Right atrium auricular region (tissue), 2 donors: ENCODE results near the gene HLA-DPB1. TPM values are rescaled to one million over a fixed set of nuclear protein-coding genes. Genes with fewer than 3 reads are reported as not detected.

Source experiments
- DNase-seq: peaks from one replicate; pipeline ENCODE4 v3.0.0-alpha.2; 2019; ENCODE audit warnings: low spot score
- H3K27ac ChIP-seq, 2 donors: fragments of 200-600 bp; sonication (generic); 1 replicate in 1 of 2; 2 replicates in 1 of 2; pipeline ENCODE4 v1.5.1; 2016 to 2019
- H3K27me3 ChIP-seq, 2 donors: fragments of 200-600 bp; sonication (generic); one replicate each; pipeline versions ENCODE4 v1.5.1 to v1.6.0; 2017 to 2019
- H3K36me3 ChIP-seq: fragments of 200-600 bp; sonication (generic); one replicate; pipeline ENCODE4 v1.5.1; 2016
- H3K4me1 ChIP-seq, 2 donors: fragments of 200-600 bp; sonication (generic); one replicate each; pipeline versions ENCODE4 v1.5.1 to v1.6.0; 2017 to 2019
- H3K4me3 ChIP-seq, 2 donors: fragments of 200-600 bp; sonication (generic); 1 replicate in 1 of 2; 2 replicates in 1 of 2; pipeline ENCODE4 v1.5.1; 2017 to 2019; ENCODE audit warnings: mild to moderate bottlenecking in 1 of 2, moderate library complexity in 1 of 2
- H3K9me3 ChIP-seq, 2 donors: fragments of 200-600 bp; sonication (generic); one replicate each; pipeline ENCODE4 v1.5.1; 2019
- total RNA-seq, 2 donors: library from RNA; depleted of rRNA; stranded (reverse); fragments of >200 nt; gene quantifications; one replicate each; pipeline ENCODE4 v1.1.0, GENCODE V29; 2016
- TF ChIP-seq, protein P1 (sequence below), 2 donors: fragments of 200-600 bp; sonication (generic); IDR thresholded peaks; one replicate each; pipeline ENCODE4 v1.5.1; 2019; ENCODE audit warnings: antibody characterized with exemption in 2 of 2

Gene HLA-DPB1
- total RNA-seq, 2 donors from 2014 or later = 22.0 to 76.7 TPM

DNA sequence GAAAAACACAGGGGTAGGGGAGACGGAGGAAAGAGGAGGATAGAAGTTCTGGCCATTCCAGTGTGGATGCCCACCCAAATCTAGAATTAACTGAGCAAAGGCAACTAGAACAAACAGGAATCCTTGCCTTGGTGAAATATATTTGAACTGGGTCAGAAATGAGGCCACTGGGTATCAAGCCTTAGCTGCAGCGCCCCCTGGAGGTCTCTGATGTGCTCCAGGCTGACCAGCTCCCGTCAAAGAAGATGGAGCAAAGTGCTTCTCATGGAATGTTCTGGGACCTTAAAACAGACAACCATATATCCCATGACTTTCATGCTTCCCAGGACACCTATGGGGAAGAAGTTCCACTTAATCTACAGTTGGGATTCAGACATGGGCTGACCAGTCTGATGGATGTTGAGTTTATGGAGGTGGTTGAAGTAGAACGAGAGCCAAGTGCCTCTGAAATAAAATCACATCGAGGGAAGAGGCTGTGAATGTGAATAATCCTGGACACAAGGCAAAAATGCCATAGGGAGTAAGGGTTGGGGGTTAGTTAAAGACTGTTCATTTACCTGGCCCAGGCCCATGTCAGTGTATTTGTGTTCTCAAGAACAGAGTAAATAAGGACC lies 50.4 kb downstream of the HLA-DPB1 start:
- Histone ChIP-seq H3K4me1 (no peaks in the 10 kb centered on the region), H3K4me3 (no peak overlapping the region)

GRCh38 chr6:33128318-33128717 lies 52.5 kb downstream of the HLA-DPB1 start:
- no peaks in the 10 kb centered on the region for H3K36me3 ChIP-seq
- H3K4me3 ChIP-seq = no peak overlapping the region
- no peaks in the 10 kb centered on the region for H3K27me3 ChIP-seq
- TF ChIP-seq, protein P1, sequence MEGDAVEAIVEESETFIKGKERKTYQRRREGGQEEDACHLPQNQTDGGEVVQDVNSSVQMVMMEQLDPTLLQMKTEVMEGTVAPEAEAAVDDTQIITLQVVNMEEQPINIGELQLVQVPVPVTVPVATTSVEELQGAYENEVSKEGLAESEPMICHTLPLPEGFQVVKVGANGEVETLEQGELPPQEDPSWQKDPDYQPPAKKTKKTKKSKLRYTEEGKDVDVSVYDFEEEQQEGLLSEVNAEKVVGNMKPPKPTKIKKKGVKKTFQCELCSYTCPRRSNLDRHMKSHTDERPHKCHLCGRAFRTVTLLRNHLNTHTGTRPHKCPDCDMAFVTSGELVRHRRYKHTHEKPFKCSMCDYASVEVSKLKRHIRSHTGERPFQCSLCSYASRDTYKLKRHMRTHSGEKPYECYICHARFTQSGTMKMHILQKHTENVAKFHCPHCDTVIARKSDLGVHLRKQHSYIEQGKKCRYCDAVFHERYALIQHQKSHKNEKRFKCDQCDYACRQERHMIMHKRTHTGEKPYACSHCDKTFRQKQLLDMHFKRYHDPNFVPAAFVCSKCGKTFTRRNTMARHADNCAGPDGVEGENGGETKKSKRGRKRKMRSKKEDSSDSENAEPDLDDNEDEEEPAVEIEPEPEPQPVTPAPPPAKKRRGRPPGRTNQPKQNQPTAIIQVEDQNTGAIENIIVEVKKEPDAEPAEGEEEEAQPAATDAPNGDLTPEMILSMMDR (IDR thresholded peaks at IDR 0.05) = no peak
- no peak for DNase-seq
- H3K4me1 ChIP-seq = no peaks in the 10 kb centered on the region
- H3K27ac ChIP-seq = no peak overlapping the region
- H3K9me3 ChIP-seq = peaks cover 0 to 7% of the 10 kb centered on the region in 2 donors

More for the DNA sequence above, 50.4 kb downstream of the HLA-DPB1 start:
- H3K27ac ChIP-seq = no peak overlapping the region
- peaks cover 0 to 8% of the 10 kb centered on the region in 2 donors for H3K9me3 ChIP-seq
- peak; percentile 77 for DNase-seq
- H3K36me3 ChIP-seq = no peaks in the 10 kb centered on the region
- H3K27me3 ChIP-seq = no peaks in the 10 kb centered on the region
- TF ChIP-seq, protein P1 (IDR thresholded peaks at IDR 0.05) = peak in 1 of 2 donors; percentile 67

DNA sequence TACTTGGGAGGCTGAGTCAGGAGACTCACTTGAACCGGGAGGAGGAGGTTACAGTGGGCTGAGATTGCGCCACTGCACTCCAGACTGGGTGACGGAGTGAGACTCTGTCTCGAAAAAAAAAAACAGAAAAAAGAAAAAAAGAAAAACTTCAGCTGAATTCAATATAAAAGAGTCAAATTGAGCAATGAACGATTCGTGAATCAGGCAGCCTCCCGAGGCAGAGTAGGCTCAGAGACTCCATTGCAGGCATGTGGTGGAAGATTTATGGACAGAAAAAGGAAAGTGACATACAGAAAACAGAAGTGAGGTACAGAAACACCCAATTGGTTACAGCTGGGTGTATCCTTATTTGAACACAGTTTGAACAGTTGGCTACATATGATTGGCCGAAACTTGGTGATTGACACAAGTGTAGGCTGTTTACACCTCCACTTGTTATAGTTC lies 56.3 kb downstream of the HLA-DPB1 start:
- H3K9me3 ChIP-seq = no peaks in the 10 kb centered on the region
- H3K27me3 ChIP-seq = no peaks in the 10 kb centered on the region
- H3K36me3 ChIP-seq = no peaks in the 10 kb centered on the region
- H3K4me3 ChIP-seq = no peak overlapping the region
- TF ChIP-seq, protein P1 (IDR thresholded peaks at IDR 0.05) = no peak
- no peaks in the 10 kb centered on the region for H3K4me1 ChIP-seq
- H3K27ac ChIP-seq = no peak overlapping the region
- no peak for DNase-seq

DNA sequence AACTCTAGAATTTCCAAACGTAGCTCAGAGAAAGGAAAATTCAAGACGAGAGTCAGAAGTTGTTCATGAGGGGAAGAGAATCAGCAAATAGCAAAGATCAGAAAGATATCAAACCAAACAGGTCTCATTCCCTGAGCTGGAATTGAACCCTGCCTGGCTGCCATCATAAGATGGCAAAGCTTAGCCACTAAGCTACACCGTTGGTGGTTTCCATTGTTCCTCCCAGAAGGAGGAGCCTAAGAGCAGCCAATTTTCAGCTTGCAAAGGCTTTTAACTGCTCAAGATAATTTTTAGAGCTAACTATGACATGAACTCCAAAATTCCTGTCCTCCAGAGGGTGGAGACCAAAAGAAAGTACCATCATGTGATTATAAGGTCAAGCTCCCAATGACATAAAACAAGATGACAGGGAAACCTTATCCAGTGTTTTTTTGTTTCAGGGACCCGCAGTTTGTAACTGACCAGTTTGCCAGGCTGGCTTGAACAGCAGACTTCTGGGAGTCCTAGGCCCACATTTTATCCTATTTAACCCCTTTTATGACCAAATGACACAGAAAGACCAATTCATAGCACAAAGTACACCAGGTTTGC lies 60.6 kb downstream of the HLA-DPB1 start:
- TF ChIP-seq, protein P1 (IDR thresholded peaks at IDR 0.05) = no peak
- H3K36me3 ChIP-seq = no peaks in the 10 kb centered on the region
- no peaks in the 10 kb centered on the region for H3K4me1 ChIP-seq
- DNase-seq = no peak
- H3K4me3 ChIP-seq = no peak overlapping the region
- no peaks in the 10 kb centered on the region for H3K9me3 ChIP-seq
- H3K27me3 ChIP-seq = no peaks in the 10 kb centered on the region
- H3K27ac ChIP-seq = no peak overlapping the region

Other genes starting within 250 kb of the HLA-DPB1 start
- gene TAP2, start 237.3 kb upstream of the HLA-DPB1 start, total RNA-seq = 1 to 10 TPM; 3.4 to 6.3 TPM
- 10 to 100 TPM; 15.4 to 29.2 TPM for gene PSMB8, start 231.9 kb upstream of the HLA-DPB1 start, total RNA-seq
- 10 to 100 TPM; 11.9 to 26.5 TPM for gene TAP1, start 222.3 kb upstream of the HLA-DPB1 start, total RNA-seq
- gene PSMB9, start 221.8 kb upstream of the HLA-DPB1 start, total RNA-seq = 10 to 100 TPM; 10.9 to 17.6 TPM
- 10 to 100 TPM in 1 of 2 donors, 1 to 10 TPM in 1; 3.6 to 12.9 TPM for gene HLA-DMB, start 135.0 kb upstream of the HLA-DPB1 start, total RNA-seq
- 10 to 100 TPM in 1 of 2 donors, 1 to 10 TPM in 1; 9.2 to 15.4 TPM for gene HLA-DMA, start 122.9 kb upstream of the HLA-DPB1 start, total RNA-seq
- gene BRD2, start 107.4 kb upstream of the HLA-DPB1 start, total RNA-seq = 10 to 100 TPM; 56.9 to 91.1 TPM
- 10 to 100 TPM in 1 of 2 donors, 1 to 10 TPM in 1; 2.6 to 15.6 TPM for gene HLA-DOA, start 66.4 kb upstream of the HLA-DPB1 start, total RNA-seq
- 10 to 100 TPM; 13.1 to 60.5 TPM for gene HLA-DPA1, start 2.3 kb upstream of the HLA-DPB1 start, total RNA-seq
- 1 to 10 TPM in 1 of 2 donors, under 1 TPM in 1; 0.63 to 1.5 TPM for gene COL11A2, start 116.5 kb downstream of the HLA-DPB1 start, total RNA-seq
- gene RXRB, start 124.7 kb downstream of the HLA-DPB1 start, total RNA-seq = 10 to 100 TPM; 17.1 to 17.4 TPM
- 10 to 100 TPM; 67.0 to 70.0 TPM for gene SLC39A7, start 124.9 kb downstream of the HLA-DPB1 start, total RNA-seq
- 10 to 100 TPM; 10.3 to 31.4 TPM for gene HSD17B8, start 128.7 kb downstream of the HLA-DPB1 start, total RNA-seq
- gene RING1, start 132.5 kb downstream of the HLA-DPB1 start, total RNA-seq = 10 to 100 TPM in 1 of 2 donors, 1 to 10 TPM in 1; 7.5 to 13.9 TPM
- gene VPS52, start 195.9 kb downstream of the HLA-DPB1 start, total RNA-seq = 10 to 100 TPM; 19.0 to 31.7 TPM
- gene RPS18, start 196.1 kb downstream of the HLA-DPB1 start, total RNA-seq = 1,000 to 10,000 TPM; 1,188 to 1,719 TPM
- gene B3GALT4, start 201.1 kb downstream of the HLA-DPB1 start, total RNA-seq = 10 to 100 TPM in 1 of 2 donors, 1 to 10 TPM in 1; 9.4 to 12.1 TPM
- 10 to 100 TPM; 22.5 to 30.9 TPM for gene WDR46, start 213.2 kb downstream of the HLA-DPB1 start, total RNA-seq
- 10 to 100 TPM; 23.4 to 29.5 TPM for gene PFDN6, start 213.6 kb downstream of the HLA-DPB1 start, total RNA-seq
- gene RGL2, start 223.0 kb downstream of the HLA-DPB1 start, total RNA-seq = 10 to 100 TPM; 23.0 to 36.9 TPM
- 100 to 1,000 TPM in 1 of 2 donors, 10 to 100 TPM in 1; 80.0 to 103 TPM for gene TAPBP, start 238.1 kb downstream of the HLA-DPB1 start, total RNA-seq
- 10 to 100 TPM; 11.9 to 18.9 TPM for gene ZBTB22, start 241.8 kb downstream of the HLA-DPB1 start, total RNA-seq
- gene DAXX, start 247.0 kb downstream of the HLA-DPB1 start, total RNA-seq = 10 to 100 TPM; 22.6 to 31.8 TPM